HG02973 (cell line): ENCODE results near the gene HELZ.

ENCODE experiments used
- ATAC-seq: cut with Tn5 transposase; IDR thresholded peaks from one replicate; pipeline ENCODE4 v1.9.1; 2021; ENCODE audit warnings: moderate library complexity; ENCODE audit not compliant: unreplicated experiment

HELZ gene

DNA sequence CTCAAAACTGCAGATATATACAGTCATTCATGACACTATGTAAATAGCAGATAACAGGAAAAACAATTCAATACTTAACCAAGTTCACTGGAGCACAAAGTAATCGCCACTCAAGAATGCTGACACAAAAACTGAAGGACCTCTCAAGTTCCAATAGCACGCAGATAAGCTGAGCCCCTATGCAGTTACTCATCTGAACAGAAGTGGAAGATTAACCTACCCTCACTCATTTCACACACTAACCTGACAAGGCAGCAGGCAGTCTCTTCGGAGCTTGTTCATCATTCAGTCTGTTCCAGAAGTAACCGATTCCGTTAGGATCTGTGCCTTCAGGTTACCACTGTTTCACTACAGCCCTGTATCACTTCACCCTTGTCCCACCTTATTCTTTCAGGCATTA, 6.0 kb downstream of the HELZ start:
- ATAC-seq = no peak

DNA sequence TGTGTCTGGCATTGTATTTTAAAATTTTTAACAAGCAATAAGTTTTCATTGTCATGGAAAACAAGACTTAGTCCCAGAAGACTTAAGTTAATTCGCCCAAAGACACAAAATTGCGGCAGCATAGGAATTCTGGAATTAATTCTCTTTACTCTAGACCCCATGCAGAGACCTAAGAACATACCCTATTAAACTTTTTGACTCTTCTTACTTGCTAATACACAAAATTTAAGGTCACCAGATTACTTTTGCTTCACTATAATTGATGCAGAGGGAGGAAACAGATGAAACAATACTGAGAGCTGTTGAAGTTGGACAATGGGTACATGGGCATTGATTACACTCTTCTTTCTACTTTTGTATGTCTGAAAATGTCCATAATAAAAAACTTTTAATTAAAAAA, 12.6 kb downstream of the HELZ start:
- ATAC-seq = no peak

DNA sequence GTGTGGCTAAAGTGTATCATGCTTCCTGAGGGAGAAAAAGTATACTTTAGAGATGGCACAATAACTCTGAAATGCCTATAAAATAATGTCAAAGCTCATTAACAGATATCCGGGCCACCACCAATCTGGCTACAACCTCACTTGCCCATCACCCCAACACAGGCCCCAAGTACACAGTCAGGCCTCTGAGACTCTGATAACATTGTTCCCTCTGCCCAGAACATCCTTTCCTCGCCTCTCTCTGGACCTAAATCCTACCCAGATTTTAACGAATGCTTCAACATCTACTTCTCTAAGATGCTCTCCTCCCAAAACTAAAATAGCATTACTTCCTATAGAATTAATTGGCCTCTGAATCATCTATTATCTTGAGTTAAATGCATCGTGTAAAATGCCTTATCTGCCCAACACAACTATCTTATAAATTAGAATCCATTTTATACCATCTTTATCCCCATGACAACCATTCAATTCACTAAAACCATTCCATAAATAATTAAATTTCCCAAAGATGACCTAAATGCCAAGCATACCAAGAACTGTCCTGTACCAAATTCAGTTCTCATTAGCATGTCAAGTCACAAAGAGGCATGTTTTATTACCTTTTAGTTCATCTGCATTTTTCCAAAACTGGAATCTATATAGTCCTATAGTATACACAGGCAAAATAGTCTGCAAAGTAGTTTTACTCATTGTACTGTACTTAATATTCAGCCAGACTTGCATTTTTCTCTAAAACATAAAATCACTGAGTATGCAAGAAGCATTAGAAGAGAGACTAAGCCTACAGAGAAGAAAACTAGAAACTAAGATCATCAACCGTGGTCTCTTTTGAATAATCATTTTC, 15.7 kb downstream of the HELZ start:
- ATAC-seq = no peak

DNA sequence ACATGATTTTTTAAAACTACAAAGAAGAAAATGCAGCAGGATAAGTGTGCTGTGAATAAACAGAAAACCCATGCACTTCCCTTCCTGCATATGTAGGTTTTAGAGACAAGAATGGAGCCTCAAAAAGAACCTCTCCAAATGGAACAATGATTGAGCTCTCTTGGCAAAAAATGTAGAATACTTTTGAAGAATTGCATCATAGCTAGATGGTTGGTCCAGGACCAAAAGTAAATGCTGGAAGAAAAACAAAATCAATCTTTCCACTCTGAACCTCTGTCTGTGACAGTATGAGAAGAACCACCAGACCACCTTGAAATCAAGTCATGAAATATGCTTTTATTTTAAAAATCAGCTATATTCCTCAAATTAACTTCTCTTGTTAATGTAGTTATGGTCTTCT, 17.5 kb downstream of the HELZ start:
- no peak for ATAC-seq

DNA sequence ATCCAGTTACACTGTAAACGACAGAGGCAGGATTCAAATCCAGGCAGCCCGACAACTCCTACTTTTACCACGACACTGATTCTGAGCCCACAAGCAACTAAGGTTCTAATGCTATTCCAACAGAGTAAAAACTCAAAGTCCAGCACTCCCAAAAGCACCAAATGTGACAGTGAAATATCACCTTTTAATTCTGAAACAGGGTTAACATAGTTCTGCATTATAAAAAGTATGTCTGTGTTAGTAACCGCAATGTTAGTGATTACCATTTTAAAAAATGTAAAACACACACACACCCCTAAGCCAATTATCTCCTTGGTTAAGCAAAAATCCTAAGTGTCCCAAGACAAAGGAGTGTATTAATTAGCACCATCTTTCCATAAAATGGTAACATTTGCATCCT, 19.7 kb downstream of the HELZ start:
- ATAC-seq = no peak

DNA sequence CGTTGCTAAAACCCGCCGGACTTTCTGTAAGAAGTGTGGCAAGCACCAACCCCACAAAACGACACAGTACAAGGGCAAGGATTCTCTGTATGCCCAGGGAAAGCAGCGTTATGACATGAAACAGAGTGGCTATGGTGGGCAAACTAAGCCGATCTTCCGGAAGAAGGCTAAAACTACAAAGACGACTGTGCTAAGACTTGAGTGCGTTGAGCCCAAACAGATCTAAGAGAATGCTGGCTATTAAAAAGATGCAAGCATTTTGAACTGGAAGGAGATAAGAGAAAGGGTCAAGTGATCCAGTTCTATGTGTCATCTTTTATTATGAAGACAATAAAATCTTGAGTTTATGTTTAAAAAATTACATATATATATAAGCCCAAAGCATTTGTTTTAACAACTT, 20.3 kb downstream of the HELZ start:
- ATAC-seq = no peak

DNA sequence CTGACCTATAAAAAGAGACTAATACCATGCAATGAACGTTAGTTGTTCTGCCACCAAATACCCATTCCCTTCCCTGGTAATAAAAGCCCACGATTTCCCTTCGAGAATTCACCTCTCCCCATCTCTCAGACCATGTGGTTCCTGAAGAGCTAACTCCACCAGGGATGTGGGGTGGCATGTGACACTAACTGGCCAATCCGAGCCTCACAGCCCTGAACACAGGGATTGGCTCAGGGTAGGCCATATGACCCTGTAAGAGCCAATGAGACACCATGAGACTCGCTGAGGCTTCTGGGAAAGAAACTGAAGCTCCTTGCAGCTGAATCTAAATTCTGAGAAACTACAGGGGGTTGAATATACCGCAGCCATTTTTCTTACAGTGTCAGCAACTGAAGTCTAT, 21.1 kb downstream of the HELZ start:
- no peak for ATAC-seq

DNA sequence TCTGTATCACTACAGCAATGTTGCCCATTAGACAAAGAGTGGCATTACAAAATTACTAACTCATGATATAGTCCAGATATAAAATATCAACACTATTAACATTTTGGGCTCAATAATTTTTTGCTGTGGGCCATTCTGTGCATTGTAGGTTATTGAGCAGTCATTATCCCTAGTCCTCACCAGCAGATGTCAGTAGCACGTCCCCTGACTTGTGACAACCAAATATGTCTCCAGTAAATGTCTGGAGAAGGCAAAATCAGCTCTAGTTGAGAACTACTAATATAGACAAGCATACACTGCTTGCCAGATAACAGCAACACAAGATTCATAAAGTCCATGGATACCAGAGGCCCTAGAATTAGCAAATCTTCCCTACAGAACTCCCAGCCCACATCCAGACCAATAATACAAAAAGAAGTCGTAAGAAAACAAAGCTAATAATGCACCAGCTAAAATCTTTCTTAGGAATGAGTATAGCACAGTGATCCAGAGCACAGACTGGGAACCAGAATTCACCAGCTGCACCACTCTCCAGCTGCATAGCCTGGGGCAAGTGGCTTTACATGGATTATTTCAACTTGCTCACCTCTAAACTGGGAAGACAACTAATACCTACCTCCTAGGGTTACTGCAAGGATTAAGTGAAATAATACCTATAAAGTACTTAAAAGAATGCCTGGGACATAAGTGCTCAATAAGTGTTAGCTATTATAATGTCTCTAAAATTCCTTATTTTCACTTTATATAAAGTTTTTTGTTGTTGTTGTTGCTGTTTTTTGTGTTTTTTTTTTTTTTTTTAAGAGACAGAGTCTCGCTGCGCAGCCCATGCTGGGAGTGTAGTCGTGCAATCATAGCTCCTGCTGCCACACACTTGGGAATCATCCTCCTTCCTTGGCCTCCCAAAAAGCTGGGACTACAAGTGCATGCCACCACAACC, 23.7 kb downstream of the HELZ start:
- no peak for ATAC-seq

DNA sequence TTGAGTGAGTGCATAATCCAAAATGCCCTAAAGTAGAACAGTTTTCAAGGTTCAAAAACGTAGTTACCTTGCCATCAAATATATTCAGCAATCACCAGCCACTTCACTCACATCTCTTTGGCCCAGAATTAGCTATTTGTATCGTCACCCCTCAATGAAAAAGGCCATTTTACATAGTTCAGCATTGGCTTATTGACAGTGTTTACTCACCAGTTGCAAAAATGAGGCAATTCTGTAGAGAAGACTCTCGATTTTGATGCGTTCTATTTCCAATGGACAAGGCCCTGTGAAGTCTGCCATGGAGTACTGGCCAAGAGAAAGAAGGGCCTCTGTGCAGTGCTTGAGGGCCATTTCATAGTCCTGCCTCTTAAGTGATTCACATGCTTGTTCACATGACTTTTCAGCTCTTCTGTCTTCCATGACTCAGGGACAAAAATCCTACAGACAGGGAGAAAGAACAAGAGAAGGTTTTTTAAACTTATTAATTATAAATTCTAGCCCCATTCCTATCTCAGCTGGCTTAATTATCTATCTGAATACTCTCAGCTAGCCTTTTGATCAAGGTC, 26.5 kb downstream of the HELZ start:
- no peak for ATAC-seq

DNA sequence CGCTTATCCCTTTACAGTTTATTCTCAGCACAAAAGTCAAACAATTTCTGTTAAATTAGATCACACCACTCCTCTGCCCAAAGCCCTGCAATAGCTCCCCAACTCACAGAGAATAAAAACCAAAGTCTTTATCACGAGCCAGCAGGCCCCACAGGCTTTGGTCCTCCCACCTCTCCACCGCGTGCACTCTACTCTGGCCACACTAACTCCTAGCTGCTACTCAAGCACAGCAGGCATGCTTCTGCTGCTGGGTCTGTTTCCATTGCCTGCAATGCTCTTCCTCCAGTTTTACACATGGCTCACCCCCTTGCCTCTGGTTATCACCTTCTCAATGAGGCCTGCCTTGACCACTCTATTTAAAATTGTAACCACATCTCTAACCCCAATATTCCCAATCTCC, 27.6 kb downstream of the HELZ start:
- ATAC-seq = no peak

DNA sequence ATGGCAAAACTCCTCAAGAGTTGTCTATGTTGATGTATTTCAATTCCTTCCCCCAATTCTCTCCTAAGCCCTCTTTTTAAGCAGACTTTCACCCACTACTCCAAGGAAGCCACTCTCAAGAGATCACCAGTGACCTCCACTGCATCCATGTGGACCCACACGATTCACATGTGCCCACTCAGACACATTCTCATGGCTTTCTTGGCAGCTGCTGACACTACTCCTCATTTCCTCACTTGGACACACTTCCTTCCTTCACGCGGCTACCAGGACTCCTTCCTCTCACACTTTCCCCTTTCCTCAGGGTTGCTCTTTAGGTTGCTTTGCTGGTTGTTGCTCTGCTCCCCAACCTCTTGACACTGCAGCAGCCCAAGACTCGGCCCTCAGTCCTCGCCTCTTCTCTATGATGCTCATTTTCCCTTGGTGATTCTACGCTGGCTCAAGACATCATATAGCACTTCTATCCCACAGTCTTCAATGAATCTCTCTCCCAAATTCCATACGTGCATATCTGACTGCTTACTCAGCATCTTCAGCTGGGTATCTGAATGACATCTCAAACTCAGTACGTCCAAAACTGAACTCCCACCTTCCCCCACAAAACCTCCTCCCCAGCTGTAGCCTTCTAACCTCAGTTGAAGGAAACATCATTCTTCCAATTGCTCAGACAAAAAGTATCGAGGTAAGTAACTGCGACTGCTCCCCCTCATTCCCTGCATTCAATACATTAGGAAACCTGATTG, 28.2 kb downstream of the HELZ start:
- no peak for ATAC-seq

DNA sequence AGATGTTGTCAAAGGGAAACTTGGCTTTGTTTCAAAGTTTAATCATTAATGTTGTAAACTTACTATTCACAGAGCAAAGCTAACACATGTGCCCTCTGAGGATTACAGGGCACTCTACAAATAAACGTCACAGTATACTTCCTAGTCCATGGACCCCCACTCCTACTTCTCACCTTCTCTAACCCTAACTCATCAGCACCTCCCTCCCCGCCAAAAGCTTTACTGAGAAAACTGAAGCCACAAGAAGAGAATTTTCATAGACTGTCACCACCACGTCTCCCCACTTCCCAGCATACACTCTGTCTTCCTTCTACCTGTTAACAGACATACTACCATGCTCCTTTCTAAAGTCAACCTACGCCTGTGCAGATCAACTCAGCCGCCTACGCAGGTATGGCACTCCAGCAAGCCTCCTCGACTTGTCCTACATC, 29.0 kb downstream of the HELZ start:
- ATAC-seq = no peak

DNA sequence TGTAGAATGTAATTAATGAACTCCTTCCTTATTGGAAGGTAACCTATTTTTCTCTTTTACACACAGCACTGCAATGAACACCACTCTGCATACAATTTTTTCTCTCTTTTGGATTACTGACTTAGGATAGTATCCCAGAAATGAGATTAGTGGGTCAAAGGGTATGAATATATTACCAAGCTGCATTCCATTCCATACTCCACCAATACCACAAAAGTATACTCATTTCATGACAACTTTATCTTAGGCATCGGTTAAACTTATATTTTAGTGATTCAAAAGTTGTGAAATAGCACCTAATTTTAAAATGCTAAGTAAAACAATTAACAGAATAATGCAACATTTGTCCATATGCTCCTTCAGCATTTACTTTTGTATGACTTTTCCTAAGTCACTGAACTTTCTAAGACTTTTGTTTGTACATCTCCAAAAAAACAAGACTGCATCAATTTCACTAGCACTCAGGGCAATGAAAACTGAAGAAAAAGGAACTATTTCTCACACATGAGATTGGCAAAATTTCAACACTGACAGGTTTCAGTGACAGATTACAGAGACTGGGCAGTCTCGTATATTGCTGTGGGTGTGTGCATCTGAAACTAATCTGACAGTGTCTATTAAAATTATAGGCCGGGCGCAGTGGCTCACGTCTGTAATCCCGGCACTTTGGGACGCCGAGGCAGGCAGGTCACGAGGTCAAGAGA, 32.1 kb downstream of the HELZ start:
- no peak for ATAC-seq

DNA sequence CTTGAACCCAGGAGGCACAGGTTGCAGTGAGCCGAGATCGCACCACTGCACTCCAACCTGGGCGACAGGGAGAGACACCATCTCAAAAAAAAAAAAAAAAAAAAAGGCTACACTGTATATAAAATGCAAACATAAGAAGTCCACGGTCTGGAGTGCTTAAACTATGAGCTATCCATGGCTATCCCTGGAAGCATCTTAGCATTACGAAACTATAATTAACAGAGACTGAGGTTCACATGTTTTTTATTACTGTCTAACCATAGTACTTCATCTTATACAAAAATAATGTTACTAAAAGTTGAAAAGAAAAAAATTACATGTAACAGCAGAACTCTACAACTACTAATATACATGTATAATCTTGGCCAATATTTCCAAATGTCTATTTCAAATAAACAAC, 32.8 kb downstream of the HELZ start:
- no peak for ATAC-seq

DNA sequence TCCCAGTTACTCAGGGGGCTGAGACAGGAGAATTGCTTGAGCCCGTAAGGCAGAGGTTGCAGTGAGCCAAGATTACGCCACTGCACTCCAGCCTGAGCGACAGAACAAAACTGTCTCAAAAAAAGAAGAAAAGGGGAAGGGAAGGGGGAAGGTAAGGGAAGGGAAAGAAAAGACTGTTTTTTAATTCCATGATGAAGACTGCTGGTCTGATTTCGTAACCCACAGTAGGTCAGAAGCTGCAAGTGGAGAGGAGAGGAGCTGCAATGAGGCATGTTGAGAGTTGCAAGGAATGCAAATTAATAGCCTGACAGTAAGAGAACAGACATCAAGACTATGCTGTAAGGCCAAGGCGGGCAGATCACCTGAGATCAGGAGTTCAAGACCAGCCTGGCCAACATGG, 33.3 kb downstream of the HELZ start:
- no peak for ATAC-seq

DNA sequence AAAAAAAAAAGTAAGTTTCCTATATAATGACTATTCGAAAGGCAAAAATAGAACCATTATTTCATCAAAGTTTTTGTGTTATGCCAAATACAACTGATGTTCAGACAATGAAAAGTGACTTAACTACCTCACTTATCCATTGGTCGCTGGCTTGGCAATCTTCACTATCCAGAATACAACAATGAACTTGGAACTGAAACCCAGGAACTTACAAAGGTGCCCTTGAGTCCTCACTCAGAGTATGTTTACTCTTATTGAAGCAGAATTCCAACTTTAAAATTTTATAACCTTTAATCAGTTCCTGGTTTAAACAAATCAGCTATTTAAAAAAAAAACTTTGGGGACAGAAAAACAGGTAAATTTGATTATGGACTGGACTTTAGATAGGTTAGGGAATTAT, 34.1 kb downstream of the HELZ start:
- no peak for ATAC-seq

DNA sequence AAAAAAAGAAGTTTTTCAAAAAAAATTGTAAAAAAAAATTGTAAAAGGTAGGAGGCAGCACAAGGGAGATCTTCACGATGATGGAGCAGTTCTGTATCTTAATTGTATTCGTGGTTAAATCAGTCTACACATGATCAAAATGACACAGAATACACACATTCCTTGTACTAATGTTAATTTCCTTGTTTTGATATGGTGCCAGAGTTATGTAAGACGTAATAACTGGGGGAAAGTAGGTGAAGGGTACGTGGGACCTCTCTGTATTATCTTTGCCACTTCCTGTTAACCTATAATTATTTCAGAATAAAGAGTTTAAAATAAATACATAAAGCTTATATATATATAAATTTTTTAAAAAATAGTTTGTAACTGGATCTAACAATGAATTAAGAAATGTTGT, 36.8 kb downstream of the HELZ start:
- no peak for ATAC-seq

DNA sequence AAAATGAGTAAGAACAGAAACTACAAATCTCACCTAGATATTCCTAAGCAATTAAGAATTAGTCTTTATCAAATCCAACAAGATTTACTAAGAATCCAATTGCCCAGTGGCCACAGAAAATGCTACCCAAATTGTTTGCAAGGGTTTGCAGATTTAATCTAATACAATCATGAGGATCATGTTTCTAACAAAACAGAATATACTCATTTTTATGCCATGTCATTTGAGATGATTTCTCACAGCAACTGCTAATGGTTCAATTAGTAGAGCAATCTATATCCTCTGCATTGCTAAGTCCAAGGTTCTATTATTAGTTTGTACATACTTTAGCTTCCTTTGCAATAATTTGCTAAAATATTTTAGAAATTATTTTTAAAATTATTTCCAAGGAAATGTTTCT, 41.2 kb downstream of the HELZ start:
- ATAC-seq = no peak

DNA sequence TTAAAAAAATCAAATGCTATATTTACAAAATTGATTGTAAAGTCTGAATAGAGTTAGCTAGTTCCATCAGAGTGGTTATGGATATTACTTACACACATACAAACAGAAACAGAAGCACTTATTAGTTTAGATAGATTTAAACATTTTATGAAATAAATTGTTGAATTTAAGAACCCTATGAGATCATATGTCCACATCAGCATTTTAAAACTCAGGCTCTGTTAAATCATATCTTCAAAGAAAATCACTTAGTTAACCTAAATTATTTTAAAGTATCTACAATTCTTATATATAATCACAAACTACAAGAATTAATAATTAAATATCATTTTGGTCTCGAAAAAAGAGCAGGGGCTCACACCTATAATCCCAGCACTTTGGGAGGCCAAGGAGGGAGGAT, 42.5 kb downstream of the HELZ start:
- no peak for ATAC-seq

DNA sequence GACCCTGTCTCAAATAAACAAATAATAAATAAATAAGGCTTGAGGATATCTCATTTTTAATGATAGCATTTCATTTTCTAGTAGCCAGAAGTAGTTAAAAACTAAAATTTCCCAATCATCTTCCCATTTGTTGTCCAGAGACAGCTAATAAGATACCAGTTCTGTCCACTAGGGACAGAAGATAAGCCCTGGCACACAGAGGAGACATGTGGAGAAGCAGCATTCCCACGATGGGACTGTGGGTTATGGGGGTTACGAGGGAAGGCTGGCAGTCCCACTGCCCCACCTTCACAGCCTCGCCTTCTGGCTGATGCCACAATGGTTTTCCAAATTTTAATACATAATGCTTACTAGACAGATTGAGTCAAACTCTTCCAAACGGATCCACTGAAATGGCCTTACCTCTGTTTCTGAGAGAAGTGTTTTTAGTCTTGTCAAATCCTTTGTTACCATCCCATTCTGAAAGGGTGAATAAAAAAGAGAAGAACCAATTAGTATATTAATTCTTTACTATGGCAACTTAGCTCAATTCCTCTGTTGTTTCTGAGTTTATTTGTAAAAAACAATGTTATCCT, 44.2 kb downstream of the HELZ start:
- no peak for ATAC-seq
